Stimulated activated CD8-positive, alpha-beta memory T cell treated with anti-CD3 and anti-CD28 coated beads, Interleukin-15, amount 100 ng/mL, for 1 hour (primary cell): ENCODE data around the gene RERE.

Experiments used
- DNase-seq: peaks from one replicate; pipeline ENCODE4 v3.0.0-alpha.2; 2020; ENCODE audit warnings: low read depth

RERE gene

DNA sequence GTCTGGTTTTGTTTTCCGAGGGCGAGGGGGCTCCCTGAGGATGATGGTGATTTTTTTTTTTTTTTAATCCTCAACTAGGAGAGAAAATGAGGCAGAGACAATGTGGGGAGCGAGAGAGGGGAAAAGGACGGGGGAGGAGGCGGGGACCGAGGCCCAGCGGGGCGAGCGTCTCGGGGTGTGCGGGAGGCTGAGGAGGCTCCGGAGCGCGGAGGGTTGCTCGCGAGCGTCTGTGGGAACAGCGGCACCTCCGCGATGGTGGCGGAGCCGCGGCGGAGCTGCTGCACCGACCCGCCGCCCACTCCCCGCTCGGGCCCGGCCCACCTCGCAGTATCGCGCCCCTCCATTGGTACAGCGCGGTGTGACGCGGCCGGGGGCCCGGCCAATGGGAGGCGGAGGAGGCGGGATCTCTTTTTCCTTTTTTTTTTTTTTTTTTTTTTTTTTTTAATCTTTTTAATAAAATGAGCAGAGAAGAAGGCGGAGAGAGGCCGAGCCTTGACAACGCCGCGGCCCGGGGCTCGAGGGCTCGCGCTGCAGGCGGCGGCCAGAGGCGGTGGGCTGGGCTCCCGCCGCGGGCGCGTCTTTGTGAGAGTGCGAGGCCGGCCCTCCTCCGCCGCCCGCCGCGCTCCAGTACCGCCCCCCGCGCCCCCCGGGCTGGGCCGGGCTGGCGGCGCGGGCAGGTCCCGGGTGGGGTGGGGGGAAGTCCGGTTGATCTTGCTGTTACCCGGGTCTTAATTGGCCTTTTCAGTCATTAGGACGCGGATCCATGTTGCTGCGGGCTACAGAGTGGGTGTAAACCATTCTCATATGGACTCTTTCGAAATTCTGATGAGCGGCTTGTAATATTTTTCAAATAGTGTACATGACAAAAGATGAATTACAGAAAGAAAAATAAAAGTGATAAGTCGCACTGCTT lies at the start of gene RERE:
Gene RERE (minus strand): TSS at position 229 of the 913 bp plus-strand sequence.
- peak; percentile 88 for DNase-seq

DNA sequence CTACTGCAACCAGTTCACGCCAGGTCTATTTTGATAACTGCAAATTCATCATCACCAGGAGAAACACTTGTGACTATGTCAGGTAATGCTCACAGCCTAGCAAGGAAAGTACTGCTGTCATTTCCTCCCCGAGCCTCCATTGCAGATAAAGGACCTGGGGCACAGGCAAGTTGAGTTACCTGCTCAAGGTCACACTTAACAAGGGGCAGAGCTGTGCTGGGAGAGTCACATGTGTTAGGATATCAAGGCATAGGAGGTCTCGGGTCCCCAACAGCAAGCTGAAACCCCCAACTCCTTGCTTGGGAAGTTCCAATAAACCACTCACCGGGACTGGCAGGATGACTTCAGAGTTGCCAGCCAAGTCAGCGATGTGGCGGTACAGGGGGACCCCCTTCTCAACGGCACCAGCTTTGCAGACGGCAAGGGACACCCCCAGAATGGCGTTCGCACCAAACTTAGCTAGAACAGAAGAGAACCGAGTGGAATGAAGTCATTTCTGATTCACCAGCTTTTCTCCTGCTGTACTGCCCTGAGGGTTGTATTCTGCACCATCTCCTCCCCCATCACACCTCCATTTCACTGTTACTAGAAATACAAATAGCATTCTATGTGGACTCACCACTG lies 49.5 kb upstream of the RERE start:
- no peak for DNase-seq

DNA sequence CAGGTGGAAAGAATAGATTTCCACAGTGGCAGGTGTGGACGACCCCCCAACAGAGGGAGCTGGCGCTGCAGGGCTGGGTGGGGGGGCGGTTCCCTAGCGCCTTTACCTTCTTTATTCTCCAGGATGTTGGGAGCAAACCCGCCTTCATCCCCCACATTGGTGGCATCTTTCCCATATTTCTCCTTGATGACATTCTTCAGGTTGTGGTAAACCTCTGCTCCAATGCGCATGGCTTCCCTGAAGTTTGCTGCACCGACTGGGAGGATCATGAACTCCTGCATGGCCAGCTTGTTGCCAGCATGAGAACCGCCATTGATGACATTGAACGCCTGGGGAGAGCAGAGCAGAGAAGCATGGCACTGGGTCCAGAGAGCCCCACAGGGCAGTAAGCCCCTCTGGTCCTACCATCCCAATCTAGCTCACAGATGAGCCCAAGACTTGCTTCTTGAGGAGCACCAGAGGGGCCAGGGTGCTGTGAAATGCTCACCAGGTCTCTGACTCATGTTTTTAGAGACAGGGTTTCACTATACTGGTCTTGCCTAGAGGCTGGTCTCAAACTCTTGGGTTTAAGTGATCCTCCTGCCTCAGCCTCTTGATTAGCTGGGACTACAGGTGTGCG lies 48.8 kb upstream of the RERE start:
- no peak for DNase-seq

DNA sequence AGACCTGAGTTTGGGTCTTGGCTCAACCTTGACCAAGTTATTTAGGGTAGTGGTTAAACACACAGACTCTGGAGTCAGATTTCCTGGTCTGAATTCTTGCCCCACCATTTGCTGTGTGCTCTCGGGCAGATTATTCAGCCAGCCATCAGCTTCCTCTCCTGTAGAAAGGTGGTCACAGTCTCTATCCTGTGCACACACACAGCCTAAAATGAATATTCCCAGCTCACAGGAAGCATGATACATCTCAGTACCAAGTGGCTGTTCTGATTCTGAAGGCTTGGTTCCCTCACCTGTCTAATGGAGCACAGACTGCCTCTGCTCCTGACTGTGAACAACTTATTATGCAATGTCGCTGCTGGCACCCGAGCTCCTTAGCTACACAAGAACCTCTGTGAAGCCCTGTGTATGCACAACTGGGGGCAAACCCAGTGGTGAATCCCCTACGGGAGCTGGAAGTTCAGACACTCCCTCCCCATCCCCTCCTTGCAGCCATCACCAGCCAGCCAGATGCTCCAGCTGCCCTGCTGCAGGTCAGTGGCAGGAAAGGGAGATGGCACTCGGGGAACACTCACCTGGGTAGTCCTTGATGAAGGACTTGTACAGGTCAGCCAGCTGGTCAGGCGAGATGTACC lies 47.4 kb upstream of the RERE start:
- DNase-seq: no peak

DNA sequence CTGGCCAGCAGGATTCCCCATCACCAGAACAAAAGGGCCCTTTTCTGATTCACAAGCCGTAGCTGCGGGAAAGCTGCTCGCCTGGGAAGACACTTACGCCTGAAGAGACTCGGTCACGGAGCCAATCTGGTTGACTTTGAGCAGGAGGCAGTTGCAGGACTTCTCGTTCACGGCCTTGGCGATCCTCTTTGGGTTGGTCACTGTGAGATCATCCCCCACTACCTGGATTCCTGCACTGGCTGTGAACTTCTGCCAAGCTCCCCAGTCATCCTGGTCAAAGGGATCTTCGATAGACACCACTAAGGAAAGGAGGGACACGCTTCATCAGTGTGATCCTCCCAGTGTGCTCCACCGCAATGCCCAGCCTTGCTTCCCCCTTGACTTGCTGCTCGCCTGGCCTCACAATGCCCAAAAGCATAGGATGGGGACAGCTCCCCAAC lies 46.4 kb upstream of the RERE start:
- no peak for DNase-seq

DNA sequence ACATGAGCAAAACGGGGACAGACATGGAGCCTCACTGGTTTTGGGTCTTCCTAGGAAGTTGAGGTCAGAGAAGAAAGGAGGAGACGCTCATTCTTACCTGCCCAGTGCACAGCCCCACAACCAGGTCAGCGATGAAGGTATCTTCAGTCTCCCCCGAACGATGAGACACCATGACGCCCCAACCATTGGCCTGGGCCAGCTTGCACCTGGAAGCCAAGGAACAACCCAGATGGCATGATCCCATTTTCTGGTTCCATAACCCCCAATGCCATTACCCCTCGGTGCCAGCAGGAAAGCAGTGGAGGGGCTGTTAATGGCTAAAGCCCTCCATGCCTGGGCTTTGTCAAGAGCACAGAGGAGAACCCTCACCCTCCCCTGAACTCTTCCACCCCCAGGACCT lies 45.7 kb upstream of the RERE start:
- no peak for DNase-seq

DNA sequence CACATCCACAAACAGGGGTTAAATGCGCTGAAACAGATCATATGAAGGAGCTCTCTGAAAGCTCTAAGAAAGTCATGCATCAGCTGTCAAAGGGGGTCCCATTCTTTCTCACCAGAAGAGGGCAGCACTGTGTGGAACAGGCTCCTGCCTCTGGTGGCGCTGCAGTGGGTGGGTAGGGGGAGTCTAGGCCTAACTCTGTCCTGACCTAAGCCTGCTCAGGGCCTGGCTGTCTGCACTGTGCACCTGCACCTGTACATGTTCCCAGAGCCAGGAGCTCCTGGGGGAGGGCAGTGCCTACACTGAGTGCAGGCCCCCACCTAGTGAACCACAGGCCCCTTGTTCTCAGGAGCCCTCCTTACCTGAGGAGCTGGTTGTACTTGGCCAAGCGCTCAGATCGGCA lies 45.1 kb upstream of the RERE start:
- DNase-seq: no peak

DNA sequence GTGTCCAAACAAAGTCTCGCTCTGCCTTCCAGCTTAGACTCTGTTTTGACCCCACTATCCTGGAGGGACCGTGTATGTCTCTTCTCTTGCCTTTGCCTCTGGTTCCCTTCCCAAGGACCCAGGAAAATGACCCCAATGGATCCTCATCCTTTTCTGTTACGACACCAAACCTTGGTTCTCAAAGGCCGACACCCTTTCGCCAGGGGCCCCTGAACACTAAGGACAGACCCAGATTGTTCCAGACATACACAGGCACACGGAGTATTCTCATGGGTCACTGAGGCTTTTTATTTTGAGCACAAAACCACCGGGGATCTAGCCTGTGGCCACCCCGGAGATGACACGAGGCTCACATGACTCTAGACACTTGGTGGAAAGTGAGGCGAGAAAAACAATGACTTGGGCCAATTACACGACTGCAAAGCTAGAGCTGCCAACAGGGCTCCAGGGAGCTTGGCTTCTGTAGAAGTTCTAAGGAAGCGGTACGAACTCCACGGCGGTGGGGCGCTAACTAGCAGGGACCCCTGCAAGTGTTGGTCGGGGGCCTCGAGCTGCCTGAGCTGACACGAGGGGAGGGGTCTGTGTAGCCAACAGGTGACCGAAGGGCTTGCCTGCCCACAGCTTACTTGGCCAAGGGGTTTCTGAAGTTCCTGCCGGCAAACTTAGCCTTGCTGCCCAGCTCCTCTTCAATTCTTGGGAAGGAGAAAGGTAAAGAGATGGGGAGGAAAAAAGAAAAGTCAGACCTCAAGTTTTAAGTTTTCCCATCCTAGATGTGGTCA lies 43.5 kb upstream of the RERE start:
- no peak for DNase-seq

DNA sequence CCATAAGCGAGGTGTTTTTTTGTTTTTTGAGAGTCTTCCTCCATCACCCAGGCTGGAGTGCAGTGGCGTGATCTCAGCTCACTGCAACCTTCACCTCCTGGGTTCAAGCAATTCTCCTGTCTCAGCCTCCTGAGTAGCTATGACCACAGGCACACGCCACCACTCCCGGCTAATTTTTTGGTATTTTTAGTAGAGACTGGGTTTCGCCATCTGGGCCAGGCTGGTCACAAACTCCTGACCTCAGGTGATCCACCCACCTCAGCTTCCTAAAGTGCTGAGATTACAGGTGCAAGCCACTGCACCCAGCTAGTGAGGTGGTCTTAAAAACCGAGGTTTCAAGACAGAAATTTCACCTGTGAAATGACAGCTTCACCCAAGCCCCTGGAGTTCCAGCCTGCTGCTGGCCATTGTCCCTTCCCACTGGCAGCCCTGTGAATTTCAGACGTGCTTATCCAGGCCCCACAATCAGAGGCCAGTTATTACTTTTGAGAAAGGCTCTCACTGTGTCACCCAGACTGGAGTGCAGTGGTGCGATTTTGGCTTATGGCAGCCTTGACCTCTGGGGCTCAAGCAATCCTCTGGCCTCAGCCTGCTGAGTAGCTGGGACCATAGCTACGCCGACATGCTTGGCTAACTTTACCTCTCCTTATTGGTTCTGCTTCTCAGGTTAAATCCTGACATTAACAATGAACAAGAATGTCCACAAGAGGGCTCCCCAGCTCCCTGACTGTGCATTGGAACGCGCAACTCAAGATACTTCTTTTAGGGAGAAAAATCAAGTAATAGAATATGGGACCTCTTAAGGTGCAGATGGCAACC lies 41.7 kb upstream of the RERE start:
- no peak for DNase-seq

DNA sequence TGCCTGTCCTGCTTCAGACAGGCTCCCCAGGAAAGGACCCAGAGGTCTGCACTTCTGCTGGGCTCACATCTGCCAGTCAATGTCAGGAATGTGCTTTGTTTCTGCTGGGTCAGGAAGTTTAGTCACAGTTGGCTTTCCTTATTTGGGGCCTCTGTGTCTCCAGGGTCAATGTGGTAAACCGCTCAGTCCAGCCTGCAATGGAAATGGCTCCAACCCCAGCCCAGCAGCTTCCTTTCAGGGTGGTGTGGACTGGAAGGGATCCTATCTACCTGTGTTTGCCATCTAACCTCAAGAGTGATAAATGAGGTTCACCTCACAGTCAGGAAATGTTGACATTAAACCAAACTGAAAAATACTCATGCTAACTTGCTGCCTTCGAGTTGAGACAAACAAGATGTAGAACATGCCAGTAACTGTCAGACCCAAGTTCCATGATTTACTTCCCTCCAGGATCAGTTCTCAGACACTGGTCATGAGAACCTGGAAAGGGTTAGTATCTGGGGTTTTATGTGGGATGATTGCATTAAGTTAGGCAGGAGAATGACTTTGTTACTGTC lies 40.8 kb upstream of the RERE start:
- no peak for DNase-seq

DNA sequence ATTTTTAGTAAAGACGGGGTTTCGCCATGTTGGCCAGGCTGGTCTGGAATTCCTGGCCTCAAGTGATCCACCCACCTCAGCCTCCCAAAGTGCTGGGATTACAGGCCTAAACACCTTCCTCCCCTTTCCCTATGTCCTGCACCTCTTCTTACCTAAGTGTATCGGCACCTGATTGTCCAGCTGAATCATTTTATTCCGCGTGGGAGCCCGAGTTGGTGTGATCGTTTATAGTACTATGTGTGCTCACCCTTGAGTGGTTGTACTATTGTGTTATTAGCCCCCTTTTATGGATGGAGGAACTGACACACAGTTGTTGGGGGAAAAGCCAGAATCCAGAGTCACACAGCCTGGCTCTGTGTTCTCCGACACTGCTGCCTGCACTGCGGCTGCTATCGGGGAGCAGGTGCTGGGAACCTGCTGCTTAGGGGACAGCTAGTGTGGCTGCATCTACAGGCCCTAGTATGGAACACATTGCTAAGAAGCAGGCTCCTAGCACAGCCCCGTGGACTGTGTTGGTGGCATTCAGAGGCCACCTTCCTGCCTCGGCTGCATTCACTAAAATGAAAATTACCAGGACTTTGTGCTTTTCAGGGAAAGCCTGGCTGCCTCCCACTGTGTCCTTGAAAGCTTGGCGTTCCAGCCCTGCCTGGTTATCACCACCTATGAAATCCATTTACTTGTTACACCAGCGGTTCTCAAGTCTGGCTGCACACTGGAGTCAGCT lies 39.4 kb upstream of the RERE start:
- no peak for DNase-seq

DNA sequence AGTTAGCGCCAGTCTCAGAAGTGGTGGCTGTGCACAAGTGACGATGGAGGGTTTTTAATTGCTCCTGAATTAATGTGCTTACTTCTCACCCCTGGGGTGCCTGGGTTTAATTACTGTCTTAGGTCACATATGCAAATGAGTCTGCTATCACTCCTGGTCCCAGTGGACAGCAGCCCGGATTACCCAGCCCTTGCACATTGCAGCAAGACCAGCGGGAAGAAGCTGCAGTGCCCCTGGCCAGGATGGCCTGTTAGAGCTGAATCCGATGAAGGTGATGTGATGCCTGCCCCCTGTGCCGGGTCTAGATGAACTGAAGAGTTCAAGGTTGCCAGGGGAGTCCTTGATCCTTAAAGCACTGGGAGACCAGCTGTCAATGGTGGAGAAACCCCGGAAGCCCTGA lies 36.8 kb upstream of the RERE start:
- DNase-seq: no peak

DNA sequence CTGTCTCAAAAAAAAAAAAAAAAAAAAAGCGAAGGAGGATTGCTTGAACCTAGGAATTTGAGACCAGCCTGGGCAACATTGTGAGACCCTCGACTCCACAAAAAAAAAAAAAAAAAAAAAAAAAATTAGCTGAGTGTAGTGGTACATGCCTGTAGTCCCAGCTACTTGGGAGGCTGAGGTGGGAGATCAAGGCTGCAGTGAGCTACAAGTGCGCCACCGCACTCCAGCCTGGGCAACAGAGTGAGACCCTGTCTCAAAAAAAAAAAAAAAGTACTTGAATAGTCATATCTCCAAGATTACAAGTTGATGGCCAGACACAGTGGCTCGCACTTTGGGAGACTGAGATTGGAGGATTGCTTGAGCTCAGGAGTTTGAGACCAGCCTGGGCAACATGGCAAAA lies 33.6 kb upstream of the RERE start:
- no peak for DNase-seq

DNA sequence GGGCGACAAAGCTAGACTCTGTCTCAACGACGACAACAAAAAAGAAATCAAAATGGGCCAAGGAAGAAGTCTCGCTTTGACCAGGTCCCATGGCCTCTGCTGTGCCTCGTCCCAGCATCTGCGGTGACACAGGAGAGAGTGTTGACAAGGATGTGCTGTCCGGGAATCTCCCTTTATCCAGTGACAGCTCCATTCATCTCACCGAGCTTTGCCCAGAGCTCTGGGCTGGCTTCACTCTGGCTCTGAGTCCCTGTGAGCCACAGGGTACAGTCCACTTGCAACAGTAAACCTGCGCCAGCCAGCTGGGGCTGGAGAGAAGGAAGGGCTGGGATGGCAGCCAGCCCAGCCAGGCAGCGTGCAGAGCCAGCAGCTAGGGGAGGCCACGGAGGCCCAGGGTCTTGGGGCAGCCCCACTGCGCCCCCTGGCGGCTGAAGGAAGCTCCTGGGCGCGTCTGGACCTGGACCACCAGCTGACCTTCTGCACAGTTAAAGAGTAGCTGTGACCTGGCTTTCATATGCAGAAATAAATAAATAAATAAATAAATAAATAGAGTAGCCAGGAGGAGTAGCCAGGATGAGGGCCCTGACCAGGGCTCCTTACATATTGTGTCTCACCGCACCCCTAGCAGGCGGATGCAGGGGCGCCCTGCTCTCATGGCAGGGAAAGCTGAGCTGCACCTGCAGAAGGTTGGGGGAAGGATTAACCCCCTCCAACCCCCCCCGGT lies 31.4 kb upstream of the RERE start:
- peak; percentile 49 for DNase-seq

DNA sequence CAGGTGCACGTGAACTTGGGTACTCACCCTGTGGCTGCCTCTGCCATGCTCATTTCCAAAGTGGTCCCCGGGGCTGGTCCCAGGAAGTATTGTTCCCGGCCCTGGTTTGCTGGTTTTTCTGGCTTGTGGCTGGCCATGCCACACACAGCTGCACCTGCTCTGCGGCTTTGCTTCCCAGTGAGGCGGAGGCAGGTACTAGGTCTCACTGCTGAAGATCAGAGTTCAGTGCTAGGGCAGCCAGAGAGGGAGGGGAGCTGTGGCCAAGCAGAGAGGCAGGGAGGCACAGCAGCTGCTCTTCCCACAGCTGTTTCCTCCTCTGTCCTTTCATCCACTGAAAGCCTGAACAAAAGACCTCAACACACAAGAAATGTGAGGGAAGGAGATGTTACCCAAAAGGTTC lies 30.6 kb upstream of the RERE start:
- no peak for DNase-seq

DNA sequence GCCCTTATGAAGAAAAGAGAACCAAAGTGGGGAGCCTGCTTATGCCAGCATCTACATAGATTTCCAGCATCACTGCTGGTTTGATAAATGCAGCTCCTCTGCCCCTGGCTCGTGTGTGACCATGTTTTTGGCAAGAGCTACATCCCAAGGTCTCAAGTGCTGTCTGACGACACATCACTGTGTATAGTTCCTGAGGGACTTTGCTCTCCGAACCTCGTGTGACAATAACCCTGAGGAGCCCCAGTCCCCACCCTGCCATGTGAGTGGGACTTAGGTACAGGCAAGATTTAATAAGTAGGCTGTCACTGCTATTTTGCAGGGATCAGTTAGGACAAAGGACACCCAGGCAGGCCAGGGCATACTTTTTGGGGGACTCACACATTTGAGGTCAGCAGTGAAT lies 28.8 kb upstream of the RERE start:
- no peak for DNase-seq

DNA sequence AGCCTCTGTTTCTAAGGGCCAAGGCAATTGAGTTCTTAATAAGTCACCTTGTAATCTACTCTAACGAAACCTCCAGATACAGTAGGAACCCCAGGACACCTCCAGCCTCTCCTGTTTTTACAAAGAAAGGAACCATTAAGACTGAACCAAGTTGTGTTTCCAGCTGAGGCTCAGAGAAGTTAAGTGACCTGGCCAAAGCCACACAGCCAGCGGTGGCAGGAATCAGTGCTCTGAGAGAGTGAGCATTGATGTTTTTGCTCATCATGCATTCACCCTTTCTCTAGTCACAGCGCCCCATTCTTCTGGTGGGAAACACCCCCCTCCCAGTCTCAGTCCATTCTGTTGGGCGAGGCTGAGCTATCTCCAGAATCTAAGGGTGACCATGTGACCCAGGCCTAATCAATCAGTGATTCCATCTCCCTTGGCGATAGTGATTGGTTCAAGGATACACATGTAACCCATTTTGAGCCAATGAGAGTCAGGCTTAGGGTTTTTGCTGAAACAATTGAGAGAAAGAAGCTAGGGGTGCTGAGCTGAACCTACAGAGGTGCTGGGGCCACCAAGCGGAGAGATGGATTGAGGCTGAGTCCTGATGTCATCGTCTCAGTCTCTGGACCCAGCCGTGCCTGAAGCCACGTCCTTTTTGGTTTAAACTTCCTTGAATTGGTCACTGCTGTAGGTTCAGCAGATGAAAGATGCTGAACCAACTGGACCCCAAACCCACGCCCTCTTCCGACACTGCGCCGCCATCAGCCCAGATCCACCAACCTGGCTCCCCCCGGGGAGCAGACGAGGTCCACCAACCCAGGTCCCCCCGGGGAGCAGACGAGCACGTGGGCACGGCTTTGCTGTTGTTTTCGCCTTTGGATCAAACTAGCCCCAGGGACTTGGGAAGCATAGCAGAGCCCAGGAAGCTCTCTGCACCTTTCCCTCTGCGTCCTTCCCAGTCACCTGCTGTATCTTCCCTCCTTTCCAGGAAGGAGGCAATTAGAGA lies 28.0 kb upstream of the RERE start:
- DNase-seq: no peak

DNA sequence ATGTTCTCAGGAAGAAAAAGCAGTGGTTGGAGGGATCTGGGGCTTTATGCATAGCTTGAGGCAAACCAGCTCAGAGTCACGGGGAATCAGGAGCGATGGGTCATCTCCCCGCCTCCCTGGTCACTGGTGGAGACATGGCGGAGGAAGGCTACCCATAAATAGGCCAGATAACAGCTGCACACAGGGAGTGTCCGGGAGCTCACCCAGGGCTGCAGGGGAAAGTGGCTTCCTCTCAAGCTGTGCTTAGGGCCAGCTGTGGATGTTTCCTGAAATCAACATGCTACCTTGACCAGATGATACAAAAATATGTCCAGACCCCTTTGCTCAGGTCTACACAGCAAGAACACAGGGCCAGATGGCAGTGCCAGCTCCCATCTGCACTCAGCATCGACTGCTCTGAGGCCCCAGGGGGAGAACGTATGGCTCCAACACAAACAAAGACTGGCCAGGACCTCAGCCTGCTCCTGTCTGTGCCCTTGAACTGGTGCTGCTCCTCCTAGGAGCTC lies 27.1 kb upstream of the RERE start:
- DNase-seq: no peak
